Activated naive CD4-positive, alpha-beta T cell treated with anti-CD3 and anti-CD28 coated beads, Interleukin-2, amount 10 ng/mL, durations not matched to agents 7 days and 5 days (primary cell): Measurements from ENCODE around the gene MYADM.

Source experiments
- CTCF ChIA-PET: fragments of 350-600 bp; sonication (Branson Sonifier 250); formaldehyde crosslinking; loops from one replicate; lab custom pipeline; 2021; ENCODE audit warnings: antibody characterized with exemption; lab: Charles Lee
- DNase-seq: peaks from one replicate; pipeline ENCODE4 v3.0.0-alpha.2; 2020
- H3K27ac Mint-ChIP-seq: one replicate; pipeline ENCODE4 v1.8.0; 2021; ENCODE audit warnings: mild to moderate bottlenecking, moderate library complexity, mixed read lengths
- H3K27me3 Mint-ChIP-seq: one replicate; pipeline ENCODE4 v1.8.0; 2021; ENCODE audit warnings: mild to moderate bottlenecking, mixed read lengths
- H3K36me3 Mint-ChIP-seq: one replicate; pipeline ENCODE4 v1.8.0; 2021; ENCODE audit warnings: mixed read lengths
- H3K4me1 Mint-ChIP-seq: one replicate; pipeline ENCODE4 v1.8.0; 2021; ENCODE audit warnings: mixed read lengths
- H3K4me3 Mint-ChIP-seq: one replicate; pipeline ENCODE4 v1.8.0; 2021; ENCODE audit warnings: mild to moderate bottlenecking, moderate library complexity, mixed read lengths
- H3K9me3 Mint-ChIP-seq: one replicate; pipeline ENCODE4 v1.8.0; 2021; ENCODE audit warnings: mixed read lengths

Gene MYADM

DNA sequence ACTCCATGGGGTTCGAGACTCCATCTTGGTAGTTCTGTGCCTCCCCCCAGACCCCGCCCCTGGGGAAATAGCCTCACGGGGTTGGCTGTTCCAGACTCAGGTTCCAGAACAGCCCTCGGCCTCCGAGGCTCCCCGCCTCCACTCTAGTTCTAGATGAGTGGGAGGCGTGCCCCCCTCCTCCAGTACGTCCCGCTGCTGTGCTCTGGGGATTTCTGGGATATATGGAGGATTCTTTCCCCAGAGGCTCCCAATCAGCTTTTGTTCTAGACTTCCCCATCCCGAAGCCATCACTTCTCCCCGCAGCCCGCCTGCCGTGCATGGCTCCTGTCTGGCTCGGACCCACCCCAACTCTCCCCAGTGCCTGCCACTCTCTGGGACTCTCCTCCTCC is 39.5 kb downstream of the MYADM start:
- CTCF ChIA-PET, result interaction anchor here (1.0 to 1.4 kb wide), 2 partner anchors 21 to 116 kb away, joined by 3 read pairs; no protein-coding TSS in a partner anchor
- H3K4me3 Mint-ChIP-seq, result no peak overlapping the region
- no peaks in the 10 kb centered on the region for H3K9me3 Mint-ChIP-seq
- DNase-seq, result no peak
- peaks cover 18% of the 10 kb centered on the region for H3K4me1 Mint-ChIP-seq
- no peak overlapping the region for H3K27ac Mint-ChIP-seq
- H3K27me3 Mint-ChIP-seq, result peaks cover 88% of the 10 kb centered on the region
- peaks cover 5% of the 10 kb centered on the region for H3K36me3 Mint-ChIP-seq

- CTCF ChIA-PET, result interaction anchor here (1.4 kb wide), 1 partner anchor 116 kb away, joined by 3 read pairs; no protein-coding TSS in a partner anchor
- H3K27ac Mint-ChIP-seq, result no peak overlapping the region
- H3K4me3 Mint-ChIP-seq, result no peak overlapping the region
- H3K27me3 Mint-ChIP-seq, result peaks cover 92% of the 10 kb centered on the region
- peaks cover 5% of the 10 kb centered on the region for H3K36me3 Mint-ChIP-seq
- H3K4me1 Mint-ChIP-seq, result peaks cover 18% of the 10 kb centered on the region
- no peaks in the 10 kb centered on the region for H3K9me3 Mint-ChIP-seq
- no peak for DNase-seq
These were observed 40.0 kb downstream of the MYADM start for GRCh38 chr19:53907690-53908089.

DNA sequence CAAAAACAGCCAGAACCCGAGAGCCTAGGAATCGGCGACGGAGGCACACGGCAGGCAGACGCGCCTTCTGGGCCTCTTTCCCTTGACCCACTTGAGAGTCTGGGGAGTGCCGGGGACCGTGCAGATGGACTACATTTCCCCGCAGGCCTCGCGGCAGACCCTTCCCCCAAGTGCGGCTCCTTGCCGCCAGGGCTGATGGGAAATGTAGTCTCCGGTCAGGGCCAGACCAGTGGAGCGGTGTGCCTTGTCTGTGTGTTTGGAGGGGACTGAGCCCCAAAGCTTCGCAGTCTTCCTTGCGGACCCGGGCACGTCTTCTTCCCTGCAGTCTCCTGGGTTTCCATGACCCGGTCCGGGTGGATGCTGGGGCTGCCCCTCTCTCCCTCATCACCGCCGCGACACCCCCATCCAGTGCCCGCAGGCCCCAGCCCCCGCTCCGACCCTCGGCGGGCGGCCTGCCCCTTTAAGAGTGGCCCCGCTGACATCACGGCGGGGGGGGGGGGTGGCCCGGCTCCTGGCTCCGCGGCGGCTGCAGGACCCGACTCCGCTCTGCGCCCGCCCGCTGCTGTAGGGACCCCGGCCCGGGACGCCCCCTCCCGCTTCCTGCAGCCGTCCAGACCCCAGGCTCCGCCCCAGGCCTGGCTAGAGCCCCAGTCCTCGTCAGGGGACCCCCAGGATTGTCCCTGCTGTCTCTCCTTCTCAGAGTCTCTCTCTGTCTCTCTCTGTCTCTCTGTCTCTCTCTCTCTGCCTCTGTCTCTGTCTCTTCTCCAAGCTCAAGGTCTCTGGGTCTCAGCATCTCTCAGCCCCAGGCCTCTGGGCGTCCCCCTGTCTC is 40.6 kb downstream of the MYADM start:
- Mint-ChIP-seq H3K4me1 (peaks cover 18% of the 10 kb centered on the region), H3K36me3 (peaks cover 5% of the 10 kb centered on the region), H3K27ac (no peak overlapping the region), H3K9me3 (no peaks in the 10 kb centered on the region), H3K27me3 (peaks cover 91% of the 10 kb centered on the region), H3K4me3 (no peak overlapping the region)
- CTCF ChIA-PET, result no interaction called here
- DNase-seq, result peak; percentile 62

- Mint-ChIP-seq H3K4me1 (peaks cover 18% of the 10 kb centered on the region), H3K27me3 (peaks cover 91% of the 10 kb centered on the region), H3K4me3 (no peak within 1 kb of the TSS), H3K36me3 (peaks cover 5% of the 10 kb centered on the region), H3K27ac (peak within 1 kb of the TSS; percentile 45), H3K9me3 (no peaks in the 10 kb centered on the region)
- CTCF ChIA-PET, result no interaction called here
- no peak for DNase-seq
These were observed 41.3 kb downstream of the MYADM start, which contains the start of gene CACNG7 for GRCh38 chr19:53908935-53909415. Gene CACNG7, plus strand, starts transcription at chr19:53909278. Its CDS starts 3,554 bp downstream, at chr19:53912832.

GRCh38 chr19:53909471-53910169 is 41.9 kb downstream of the MYADM start:
- Mint-ChIP-seq H3K27ac (no peak overlapping the region), H3K36me3 (peaks cover 5% of the 10 kb centered on the region), H3K4me3 (no peak overlapping the region), H3K9me3 (no peaks in the 10 kb centered on the region), H3K4me1 (peaks cover 18% of the 10 kb centered on the region), H3K27me3 (peaks cover 88% of the 10 kb centered on the region)
- DNase-seq, result no peak
- CTCF ChIA-PET, result interaction anchor here (1.6 kb wide), 1 partner anchor 117 kb away, joined by 3 read pairs; no protein-coding TSS in a partner anchor

DNA sequence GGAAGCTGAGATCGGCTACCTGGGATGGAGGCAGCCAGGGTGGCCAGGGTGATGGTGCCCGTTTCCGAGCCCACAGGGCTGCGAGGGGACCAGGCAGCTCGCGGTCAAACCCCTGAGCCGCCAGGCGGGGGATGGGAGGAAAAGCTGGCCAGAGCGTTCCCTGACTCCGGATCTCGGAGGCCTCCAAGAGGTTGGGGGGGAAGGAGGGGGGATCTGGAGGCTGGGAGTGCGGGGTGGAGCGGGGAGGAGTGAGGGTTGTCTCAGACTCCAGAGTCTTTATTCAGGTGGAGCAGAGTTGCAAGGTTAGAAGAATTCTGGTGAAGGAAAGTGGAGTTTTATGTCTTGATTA is 42.5 kb downstream of the MYADM start:
- peaks cover 5% of the 10 kb centered on the region for H3K36me3 Mint-ChIP-seq
- H3K9me3 Mint-ChIP-seq, result no peaks in the 10 kb centered on the region
- H3K4me3 Mint-ChIP-seq, result no peak overlapping the region
- DNase-seq, result no peak
- H3K27ac Mint-ChIP-seq, result no peak overlapping the region
- H3K4me1 Mint-ChIP-seq, result peaks cover 18% of the 10 kb centered on the region
- peaks cover 86% of the 10 kb centered on the region for H3K27me3 Mint-ChIP-seq
- CTCF ChIA-PET, result interaction anchor here (1.6 kb wide), 1 partner anchor 117 kb away, joined by 3 read pairs; no protein-coding TSS in a partner anchor

DNA sequence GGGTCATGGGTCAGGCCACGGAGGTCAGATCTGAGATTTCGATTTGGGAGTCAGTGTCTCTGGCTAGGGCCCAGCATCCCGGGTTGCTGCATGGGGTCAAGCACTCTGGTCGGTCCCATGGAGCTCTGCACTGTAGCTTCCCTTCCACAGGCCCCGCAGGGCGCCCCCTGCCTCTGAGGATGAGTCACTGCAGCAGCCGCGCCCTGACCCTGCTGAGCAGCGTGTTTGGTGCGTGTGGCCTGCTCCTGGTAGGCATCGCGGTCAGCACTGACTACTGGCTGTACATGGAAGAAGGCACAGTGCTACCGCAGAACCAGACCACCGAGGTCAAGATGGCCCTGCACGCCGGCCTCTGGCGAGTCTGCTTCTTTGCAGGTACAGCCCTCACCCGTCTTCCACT is 45.0 kb downstream of the MYADM start:
- Mint-ChIP-seq H3K4me1 (peaks cover 7% of the 10 kb centered on the region), H3K27ac (no peak overlapping the region), H3K36me3 (peaks cover 4% of the 10 kb centered on the region), H3K9me3 (no peaks in the 10 kb centered on the region), H3K4me3 (no peak overlapping the region), H3K27me3 (peaks cover 68% of the 10 kb centered on the region)
- CTCF ChIA-PET, result interaction anchor here (0.6 to 1.0 kb wide), 3 partner anchors 8 to 61 kb away, joined by 3 read pairs; no protein-coding TSS in a partner anchor
- DNase-seq, result no peak

DNA sequence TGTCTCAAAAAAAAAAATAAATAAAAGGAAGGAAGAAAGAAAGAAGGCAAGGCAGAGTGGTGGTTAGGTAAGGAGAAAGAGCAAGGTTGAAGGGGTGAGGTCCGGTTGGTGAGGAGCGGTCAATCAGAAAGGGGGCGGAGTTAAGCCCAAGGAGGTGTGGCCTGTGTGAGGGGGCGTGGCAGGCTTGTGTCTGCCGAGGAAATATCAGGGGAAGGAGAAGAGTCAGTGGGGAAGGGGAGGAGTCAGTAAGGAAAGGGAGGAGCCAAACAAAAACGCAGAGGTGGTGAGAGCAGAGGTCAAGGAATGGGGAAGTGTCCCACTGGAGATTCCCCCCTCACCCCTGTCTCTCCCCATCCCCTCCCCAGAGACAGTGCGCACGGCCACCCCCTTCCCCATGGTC is 47.3 kb downstream of the MYADM start:
- no peak overlapping the region for H3K4me3 Mint-ChIP-seq
- H3K27ac Mint-ChIP-seq, result no peak overlapping the region
- peaks cover 44% of the 10 kb centered on the region for H3K27me3 Mint-ChIP-seq
- DNase-seq, result no peak
- H3K4me1 Mint-ChIP-seq, result no peaks in the 10 kb centered on the region
- no peaks in the 10 kb centered on the region for H3K36me3 Mint-ChIP-seq
- CTCF ChIA-PET, result no interaction called here
- H3K9me3 Mint-ChIP-seq, result peaks cover 2% of the 10 kb centered on the region

GRCh38 chr19:53916004-53916403 is 48.3 kb downstream of the MYADM start:
- no peak overlapping the region for H3K27ac Mint-ChIP-seq
- peaks cover 2% of the 10 kb centered on the region for H3K9me3 Mint-ChIP-seq
- no peaks in the 10 kb centered on the region for H3K36me3 Mint-ChIP-seq
- CTCF ChIA-PET, result no interaction called here
- no peaks in the 10 kb centered on the region for H3K4me1 Mint-ChIP-seq
- H3K4me3 Mint-ChIP-seq, result no peak overlapping the region
- DNase-seq, result no peak
- H3K27me3 Mint-ChIP-seq, result peaks cover 34% of the 10 kb centered on the region

GRCh38 chr19:53917356-53917755 is 49.7 kb downstream of the MYADM start:
- Mint-ChIP-seq H3K36me3 (no peaks in the 10 kb centered on the region), H3K4me1 (no peaks in the 10 kb centered on the region), H3K9me3 (peaks cover 2% of the 10 kb centered on the region), H3K4me3 (no peak overlapping the region), H3K27me3 (peaks cover 21% of the 10 kb centered on the region), H3K27ac (no peak overlapping the region)
- DNase-seq, result no peak
- CTCF ChIA-PET, result no interaction called here
